Heart right ventricle (tissue), 16 donors: ENCODE measurements around the gene NF2. TPM values are rescaled to one million over a fixed set of nuclear protein-coding genes. Genes with fewer than 3 reads are reported as not detected.

Source experiments
- ATAC-seq, 8 donors: fragments of 200-7000 bp; cut with Tn5 transposase; one replicate each; pipeline ENCODE4 v1.9.1; 2020; ENCODE audit warnings: mild to moderate bottlenecking in 8 of 8, moderate library complexity in 8 of 8, moderate number of reproducible peaks in 1 of 8
- DNase-seq, 2 donors: peaks; one replicate each; pipeline ENCODE4 v3.0.0-alpha.2; 2020
- H3K27ac ChIP-seq, 10 donors: fragments of 200-600 bp; sonication (generic) in 2 of 10; one replicate each; pipeline versions ENCODE4 v1.5.0 to v1.8.0; 2020 to 2022; ENCODE audit warnings: mild to moderate bottlenecking in 3 of 10
- H3K27me3 ChIP-seq, 7 donors: fragments of 200-600 bp; one replicate each; pipeline ENCODE4 v1.8.0; 2021 to 2022; ENCODE audit warnings: mild to moderate bottlenecking in 2 of 7
- H3K36me3 ChIP-seq, 9 donors: fragments of 200-600 bp; sonication (generic) in 1 of 9; one replicate each; pipeline versions ENCODE4 v1.5.0 to v1.8.0; 2020 to 2022; ENCODE audit warnings: mild to moderate bottlenecking in 2 of 9
- H3K4me1 ChIP-seq, 9 donors: fragments of 200-600 bp; sonication (generic) in 1 of 9; one replicate each; pipeline versions ENCODE4 v1.5.0 to v1.8.0; 2020 to 2022; ENCODE audit warnings: mild to moderate bottlenecking in 4 of 9
- H3K4me3 ChIP-seq, 10 donors: fragments of 200-600 bp; sonication (generic) in 2 of 10; one replicate each; pipeline versions ENCODE4 v1.5.0 to v1.8.0; 2020 to 2022; ENCODE audit warnings: mild to moderate bottlenecking in 7 of 10, moderate library complexity in 2 of 10
- H3K9me3 ChIP-seq, 11 donors: fragments of 200-600 bp in 10 of 11; sonication (generic) in 2 of 11; one replicate each; pipeline versions ENCODE4 v1.5.0 to v1.8.0; 2013 to 2022; ENCODE audit warnings: mild to moderate bottlenecking in 2 of 11, control low read depth in 1 of 11, moderate library complexity in 1 of 11
- whole genome bisulfite sequencing, 2 donors: extraction: QIAGEN DNeasy Blood & Tissue Kit; methylation state at CpG; one replicate each; pipeline ENCODE4 v1.1.7; 2013; ENCODE audit warnings: inconsistent platforms in 1 of 2; 5-methylcytosine and 5-hydroxymethylcytosine counted together
- intact Hi-C, 10 donors: fragments of 100-400 bp; cut with DNase I; formaldehyde crosslinking; loops; one replicate each; pipeline versions ENCODE4 v1.11.1 to v1.14.2; 2022
- polyA plus RNA-seq, 2 donors: library from polyadenylated mRNA; stranded (reverse); fragments of 200-250 nt; gene quantifications; one replicate each; pipeline ENCODE4 v1.2.3, GENCODE V29; 2013
- total RNA-seq, 10 donors: library from RNA; stranded (reverse); fragmentation: NEBNext Ultra II Directional in 3 of 10; extraction: Animal tissue kit (Norgen Biotek cat#: 25700) in 3 of 10; gene quantifications; one replicate each; pipeline versions ENCODE4 v1.2.1 to v1.2.4, GENCODE V29; 2021 to 2023
- TF ChIP-seq, protein P1 (sequence below), 9 donors: fragments of 200-600 bp; sonication (generic) in 2 of 9; IDR thresholded peaks; one replicate each; pipeline versions ENCODE4 v1.5.0 to v1.8.0; 2021 to 2022; ENCODE audit warnings: antibody characterized with exemption in 9 of 9, mild to moderate bottlenecking in 5 of 9, moderate library complexity in 1 of 9
- donor health status: Arrhythmogenic right ventricular cardiomyopathy.
- donor health status: ischemic (EF 13 %, LVEDD 7.1; RV severe dilation, severe dysfunction).
- donor health status: healthy with polysubstance abuse.
- donor health status: DM: no; HTN: yes; CAD: no.
- donor health status: DM: no; HTN: no; CAD: no.
- donor health status: ischemic (EF 25% LVEDD 6.9; RV normal size, moderate dysfunction).
- donor health status: ischemic (EF 25% LVEDD 5.7; RV mildly dilated, moderate dysfunction).
- donor health status: healthy.
- donor health status: DM: yes; HTN: yes; CAD: no.
- donor health status: Ischemic cardiomyopathy.
- donor health status: ischemic (EF 35%, LVEDD 5.7; RV mildly dilated, moderate dysfunction).
- donor health status: nonischemic (EF 11% LVEDD 7.7; RV severe dilation, severe dysfunction).
- donor health status: DM: yes; HTN: yes; CAD: no.
- donor health status: PGD.
- donor health status: ischemic (EF 29% LVEDD 5.4; RV normal size, mild dysfunction).
- donor health status: nonischemic (EF 23%, LVEDD 6.1; RV moderate dilation, normal function).

Gene NF2
- total and polyA plus RNA-seq, 12 donors = 9.7 to 59.4 (median 43.8) TPM

GRCh38 chr22:29723766-29724165, 120.3 kb downstream of the NF2 start:
- H3K4me1 ChIP-seq = peaks cover 0 to 3% (median 0%) of the 10 kb centered on the region in 9 donors
- ATAC-seq = no peak

GRCh38 chr22:29724843-29725242, 121.4 kb downstream of the NF2 start:
- WGBS, 2 donors = 48 to 52% methylated on average over 8 of the region's 8 CpGs
- no peak for ATAC-seq

More at GRCh38 chr22:29723766-29724165, 120.3 kb downstream of the NF2 start:
- TF ChIP-seq, protein P1, sequence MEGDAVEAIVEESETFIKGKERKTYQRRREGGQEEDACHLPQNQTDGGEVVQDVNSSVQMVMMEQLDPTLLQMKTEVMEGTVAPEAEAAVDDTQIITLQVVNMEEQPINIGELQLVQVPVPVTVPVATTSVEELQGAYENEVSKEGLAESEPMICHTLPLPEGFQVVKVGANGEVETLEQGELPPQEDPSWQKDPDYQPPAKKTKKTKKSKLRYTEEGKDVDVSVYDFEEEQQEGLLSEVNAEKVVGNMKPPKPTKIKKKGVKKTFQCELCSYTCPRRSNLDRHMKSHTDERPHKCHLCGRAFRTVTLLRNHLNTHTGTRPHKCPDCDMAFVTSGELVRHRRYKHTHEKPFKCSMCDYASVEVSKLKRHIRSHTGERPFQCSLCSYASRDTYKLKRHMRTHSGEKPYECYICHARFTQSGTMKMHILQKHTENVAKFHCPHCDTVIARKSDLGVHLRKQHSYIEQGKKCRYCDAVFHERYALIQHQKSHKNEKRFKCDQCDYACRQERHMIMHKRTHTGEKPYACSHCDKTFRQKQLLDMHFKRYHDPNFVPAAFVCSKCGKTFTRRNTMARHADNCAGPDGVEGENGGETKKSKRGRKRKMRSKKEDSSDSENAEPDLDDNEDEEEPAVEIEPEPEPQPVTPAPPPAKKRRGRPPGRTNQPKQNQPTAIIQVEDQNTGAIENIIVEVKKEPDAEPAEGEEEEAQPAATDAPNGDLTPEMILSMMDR (IDR thresholded peaks at IDR 0.05) = no peak
- Histone ChIP-seq H3K4me3 (no peak overlapping the region), H3K36me3 (no peaks in the 10 kb centered on the region), H3K27ac (no peak overlapping the region), H3K9me3 (no peaks in the 10 kb centered on the region), H3K27me3 (peaks cover 11 to 70% (median 44%) of the 10 kb centered on the region in 7 donors)
- WGBS, 2 donors = 86 to 90% methylated on average over 10 of the region's 10 CpGs
- DNase-seq = no peak
- intact Hi-C loops = no loop called here

DNA sequence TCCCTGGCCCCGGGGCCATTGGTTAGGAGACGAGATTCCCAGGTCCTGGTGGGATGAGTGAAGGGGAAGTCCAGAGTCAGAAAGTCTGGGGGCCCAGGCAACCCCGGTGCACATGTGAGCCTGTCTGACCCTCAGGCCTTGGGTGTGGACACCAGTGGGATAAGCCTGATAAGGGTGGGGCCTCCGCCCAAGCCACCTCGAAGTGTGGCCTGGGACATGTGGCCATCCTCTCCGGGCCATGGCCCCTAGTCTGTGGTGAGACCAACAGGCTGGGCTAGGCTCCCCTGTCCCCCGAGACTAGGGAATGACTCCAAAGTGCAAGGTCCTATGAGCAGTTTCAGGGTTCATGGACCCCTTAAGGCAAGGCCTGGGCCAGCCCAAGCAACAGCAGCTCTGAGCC, 122.7 kb downstream of the NF2 start:
- H3K4me3 ChIP-seq = no peak overlapping the region
- H3K27me3 ChIP-seq = peaks cover 3 to 50% (median 24%) of the 10 kb centered on the region in 7 donors
- TF ChIP-seq, protein P1 (IDR thresholded peaks at IDR 0.05) = no peak
- DNase-seq (no peak), ATAC-seq (no peak)
- peaks cover 0 to 12% (median 0%) of the 10 kb centered on the region in 9 donors for H3K36me3 ChIP-seq
- no peak overlapping the region for H3K27ac ChIP-seq
- H3K9me3 ChIP-seq = no peaks in the 10 kb centered on the region
- WGBS, 2 donors = 62 to 82% methylated on average over 7 of the region's 7 CpGs
- intact Hi-C loops = loop anchor here in 1 of 10 donors (5.0 kb wide), 1 partner anchor 281 kb away; no protein-coding TSS in a partner anchor
- no peaks in the 10 kb centered on the region for H3K4me1 ChIP-seq

More at GRCh38 chr22:29724843-29725242, 121.4 kb downstream of the NF2 start:
- no peak overlapping the region for H3K27ac ChIP-seq
- peaks cover 11 to 60% (median 34%) of the 10 kb centered on the region in 7 donors for H3K27me3 ChIP-seq
- intact Hi-C loops = loop anchor here in 1 of 10 donors (5.0 kb wide), 1 partner anchor 282 kb away; no protein-coding TSS in a partner anchor
- DNase-seq = no peak
- H3K36me3 ChIP-seq = no peaks in the 10 kb centered on the region
- TF ChIP-seq, protein P1 (IDR thresholded peaks at IDR 0.05) = no peak
- peaks cover 0 to 3% (median 0%) of the 10 kb centered on the region in 9 donors for H3K4me1 ChIP-seq
- no peaks in the 10 kb centered on the region for H3K9me3 ChIP-seq
- no peak overlapping the region for H3K4me3 ChIP-seq

DNA sequence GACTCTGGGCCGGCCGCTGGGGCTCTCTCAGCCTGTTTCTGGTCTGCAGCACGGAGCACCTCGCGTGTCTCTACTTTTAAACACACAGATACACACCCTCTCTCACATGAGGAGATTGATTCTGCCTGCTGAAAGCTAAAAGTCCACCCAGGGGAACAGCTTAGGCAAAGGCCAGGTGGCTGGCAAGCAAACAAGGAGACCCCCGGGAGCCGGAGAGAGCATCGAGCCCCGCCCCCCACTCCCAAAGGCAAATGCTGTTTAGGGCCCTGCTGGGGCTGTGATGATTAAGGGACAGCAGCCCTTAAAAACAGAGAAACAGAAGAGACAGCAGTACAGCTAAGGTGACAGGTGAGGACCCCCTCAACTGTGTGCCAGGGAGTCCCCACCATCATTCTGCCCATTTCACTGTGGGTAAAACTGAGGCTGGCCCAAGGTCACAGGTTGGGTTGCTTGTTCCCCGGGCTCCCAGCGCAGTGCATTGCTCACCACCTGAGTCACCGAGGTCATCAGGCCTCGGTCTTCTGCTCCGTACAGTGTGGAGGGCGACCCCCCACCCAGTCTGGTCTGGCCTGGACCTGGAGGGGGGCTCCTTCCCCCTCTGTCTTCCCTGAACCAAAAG, 123.2 kb downstream of the NF2 start:
- Histone ChIP-seq H3K9me3 (no peaks in the 10 kb centered on the region), H3K36me3 (peaks cover 0 to 17% (median 0%) of the 10 kb centered on the region in 9 donors), H3K4me1 (no peaks in the 10 kb centered on the region), H3K4me3 (no peak overlapping the region), H3K27ac (no peak overlapping the region), H3K27me3 (peaks cover 0 to 45% (median 19%) of the 10 kb centered on the region in 7 donors)
- intact Hi-C loops = loop anchor here in 1 of 10 donors (5.0 kb wide), 1 partner anchor 281 kb away; no protein-coding TSS in a partner anchor
- ATAC-seq (no peak), DNase-seq (no peak)
- 26 to 29% methylated on average over 15 of the region's 15 CpGs for WGBS, 2 donors
- TF ChIP-seq, protein P1 (IDR thresholded peaks at IDR 0.05) = no peak
